ENCODE data around the gene UBE3B. TPM values are rescaled to one million over a fixed set of nuclear protein-coding genes. Genes with fewer than 3 reads are reported as not detected.
A peak's percentile ranks its signal among the peaks of the same experiment; 100 is the strongest.

Gene UBE3B
- total RNA-seq, 5 donors from 2014 or later (not counting 1 experiment from before 2014, with no cell fraction given) = 34.4 to 49.9 (median 43.5) TPM

GRCh38 chr12:109475121-109475520 lies 2.3 kb upstream of the UBE3B start:
- Histone ChIP-seq H3K9me3 (no peaks in the 10 kb centered on the region), H3K4me3 (ENCODE audit: control insufficient read depth in 1 of 2, extremely low read depth in 1 of 2, low read length in 1 of 2) (no peak overlapping the region), H3K27me3 (replicated peaks in 1 of 2; ENCODE audit: control insufficient read depth in 2 of 2, extremely low read depth in 1 of 2, insufficient read depth in 2 of 2, low read length in 1 of 2) (no peaks in the 10 kb centered on the region), H3K36me3 (ENCODE audit: control insufficient read depth in 2 of 2, extremely low read depth in 1 of 2, insufficient read depth in 1 of 2, low read length in 1 of 2) (peaks cover 0 to 4% of the 10 kb centered on the region in 2 donors), H3K4me1 (ENCODE audit: control insufficient read depth in 1 of 2, extremely low read depth in 1 of 2, insufficient read depth in 2 of 2, low read length in 2 of 2) (peaks cover 19 to 28% of the 10 kb centered on the region in 2 experiments), H3K27ac (ENCODE audit: low read length) (no peak overlapping the region)
- DNase-seq (no peak), ATAC-seq (replicated peaks in 1 of 4) (no peak)
- CTCF ChIA-PET = interaction anchor here (0.6 kb wide), 2 partner anchors 43 to 1089 kb away, joined by 3 to 6 read pairs; no protein-coding TSS in a partner anchor
- peaks cover 6% of the 10 kb centered on the region for H3K36me3 Mint-ChIP-seq
- POLR2A ChIA-PET = no interaction called here
- no peak overlapping the region for H3K27ac Mint-ChIP-seq
- H3K4me1 Mint-ChIP-seq = peaks cover 49 to 64% (median 64%) of the 10 kb centered on the region in 3 donors
- peak overlapping the region; percentile 18 to 99 (median 98) for H3K4me3 Mint-ChIP-seq
- no CpG with 5 or more reads among the region's 7 CpGs for WGBS (ENCODE audit: insufficient coverage)
- H3K9me3 Mint-ChIP-seq = no peaks in the 10 kb centered on the region
- H3K27me3 Mint-ChIP-seq = no peaks in the 10 kb centered on the region

- CTCF ChIA-PET = interaction anchor here in 1 of 2 donors (1.3 to 1.8 kb wide), 2 partner anchors 43 to 369 kb away, joined by 4 to 5 read pairs; no protein-coding TSS in a partner anchor
- H3K36me3 ChIP-seq (ENCODE audit: control insufficient read depth in 2 of 2, extremely low read depth in 1 of 2, insufficient read depth in 1 of 2, low read length in 1 of 2) = peaks cover 0 to 4% of the 10 kb centered on the region in 2 donors
- Mint-ChIP-seq H3K36me3 (no peaks in the 10 kb centered on the region), H3K27me3 (no peaks in the 10 kb centered on the region), H3K9me3 (no peaks in the 10 kb centered on the region), H3K4me3 (peak overlapping the region; percentile 96 to 99 (median 98)), H3K4me1 (peaks cover 50 to 55% (median 54%) of the 10 kb centered on the region in 3 donors), H3K27ac (peak overlapping the region; percentile 98 to 99)
- POLR2A ChIA-PET = no interaction called here
- H3K9me3 ChIP-seq = no peaks in the 10 kb centered on the region
- 28% methylated on average over 18 of the region's 19 CpGs for WGBS (ENCODE audit: insufficient coverage)
- no peaks in the 10 kb centered on the region for H3K27me3 ChIP-seq (replicated peaks in 1 of 2; ENCODE audit: control insufficient read depth in 2 of 2, extremely low read depth in 1 of 2, insufficient read depth in 2 of 2, low read length in 1 of 2)
- H3K4me1 ChIP-seq (ENCODE audit: control insufficient read depth in 1 of 2, extremely low read depth in 1 of 2, insufficient read depth in 2 of 2, low read length in 2 of 2) = peaks cover 19 to 32% of the 10 kb centered on the region in 2 experiments
- peak overlapping the region; percentile 72 for H3K27ac ChIP-seq (ENCODE audit: low read length)
- H3K4me3 ChIP-seq (ENCODE audit: control insufficient read depth in 1 of 2, extremely low read depth in 1 of 2, low read length in 1 of 2) = peak overlapping the region; percentile 93 to 100
- DNase-seq (no peak), ATAC-seq (replicated peaks in 1 of 4) (no peak)
Observed at GRCh38 chr12:109475993-109476806, 1.2 kb upstream of the UBE3B start.

- Mint-ChIP-seq H3K27me3 (no peaks in the 10 kb centered on the region), H3K27ac (peak overlapping the region; percentile 98 to 99), H3K4me3 (peak overlapping the region; percentile 96 to 99 (median 98)), H3K36me3 (no peaks in the 10 kb centered on the region), H3K9me3 (no peaks in the 10 kb centered on the region), H3K4me1 (peaks cover 50 to 54% (median 53%) of the 10 kb centered on the region in 3 donors)
- Histone ChIP-seq H3K4me1 (ENCODE audit: control insufficient read depth in 1 of 2, extremely low read depth in 1 of 2, insufficient read depth in 2 of 2, low read length in 2 of 2) (peaks cover 19 to 32% of the 10 kb centered on the region in 2 experiments), H3K36me3 (ENCODE audit: control insufficient read depth in 2 of 2, extremely low read depth in 1 of 2, insufficient read depth in 1 of 2, low read length in 1 of 2) (peaks cover 0 to 4% of the 10 kb centered on the region in 2 donors), H3K27ac (ENCODE audit: low read length) (peak overlapping the region; percentile 72), H3K4me3 (ENCODE audit: control insufficient read depth in 1 of 2, extremely low read depth in 1 of 2, low read length in 1 of 2) (peak overlapping the region; percentile 93 to 100), H3K9me3 (no peaks in the 10 kb centered on the region), H3K27me3 (replicated peaks in 1 of 2; ENCODE audit: control insufficient read depth in 2 of 2, extremely low read depth in 1 of 2, insufficient read depth in 2 of 2, low read length in 1 of 2) (no peaks in the 10 kb centered on the region)
- POLR2A ChIA-PET = interaction anchor here in 1 of 2 donors (1.0 kb wide), 1 partner anchor 13 kb away, joined by 7 read pairs; no protein-coding TSS in a partner anchor
- WGBS (ENCODE audit: insufficient coverage) = 0% methylated on average over 9 of the region's 11 CpGs
- CTCF ChIA-PET = interaction anchor here in 1 of 2 donors (0.7 to 1.8 kb wide), 3 partner anchors 44 to 484 kb away, joined by 3 to 5 read pairs (median 4); no protein-coding TSS in a partner anchor
- DNase-seq = no peak
- ATAC-seq (replicated peaks in 1 of 4) = peak in 2 of 4 experiments; percentile 3 to 5
Observed at GRCh38 chr12:109476807-109477184, 638 bp upstream of the UBE3B start.

GRCh38 chr12:109477963-109478315 lies 505 bp downstream of the UBE3B start:
- Histone ChIP-seq H3K36me3 (ENCODE audit: control insufficient read depth in 2 of 2, extremely low read depth in 1 of 2, insufficient read depth in 1 of 2, low read length in 1 of 2) (peaks cover 0 to 4% of the 10 kb centered on the region in 2 donors), H3K9me3 (no peaks in the 10 kb centered on the region), H3K4me3 (ENCODE audit: control insufficient read depth in 1 of 2, extremely low read depth in 1 of 2, low read length in 1 of 2) (peak overlapping the region; percentile 93 to 100), H3K27me3 (replicated peaks in 1 of 2; ENCODE audit: control insufficient read depth in 2 of 2, extremely low read depth in 1 of 2, insufficient read depth in 2 of 2, low read length in 1 of 2) (no peaks in the 10 kb centered on the region), H3K27ac (ENCODE audit: low read length) (peak overlapping the region; percentile 72), H3K4me1 (ENCODE audit: control insufficient read depth in 1 of 2, extremely low read depth in 1 of 2, insufficient read depth in 2 of 2, low read length in 2 of 2) (peaks cover 19 to 32% of the 10 kb centered on the region in 2 experiments)
- no peaks in the 10 kb centered on the region for H3K36me3 Mint-ChIP-seq
- CTCF ChIA-PET = interaction anchor here (0.6 to 1.8 kb wide), 4 partner anchors 8 to 367 kb away, joined by 3 to 5 read pairs (median 4); no protein-coding TSS in a partner anchor
- ATAC-seq (replicated peaks in 1 of 4) = no peak
- 13% methylated on average over 6 of the region's 9 CpGs for WGBS (ENCODE audit: insufficient coverage)
- H3K4me1 Mint-ChIP-seq = peaks cover 50 to 52% (median 50%) of the 10 kb centered on the region in 3 donors
- H3K9me3 Mint-ChIP-seq = no peaks in the 10 kb centered on the region
- no peak for DNase-seq
- H3K4me3 Mint-ChIP-seq = peak overlapping the region; percentile 96 to 99 (median 98)
- H3K27ac Mint-ChIP-seq = peak overlapping the region; percentile 98 to 99
- H3K27me3 Mint-ChIP-seq = no peaks in the 10 kb centered on the region
- POLR2A ChIA-PET = interaction anchor here in 1 of 2 donors (0.6 kb wide), 1 partner anchor 629 kb away, joined by 3 read pairs; no protein-coding TSS in a partner anchor

- Mint-ChIP-seq H3K27ac (no peak overlapping the region), H3K4me3 (no peak overlapping the region), H3K36me3 (peaks cover 10% of the 10 kb centered on the region), H3K4me1 (peaks cover 43 to 45% (median 44%) of the 10 kb centered on the region in 3 donors), H3K27me3 (no peaks in the 10 kb centered on the region), H3K9me3 (no peaks in the 10 kb centered on the region)
- DNase-seq = no peak
- no CpG with 5 or more reads among the region's 1 CpG for WGBS (ENCODE audit: insufficient coverage)
- ChIA-PET POLR2A (no interaction called here), CTCF (no interaction called here)
- Histone ChIP-seq H3K36me3 (ENCODE audit: control insufficient read depth in 2 of 2, extremely low read depth in 1 of 2, insufficient read depth in 1 of 2, low read length in 1 of 2) (peaks cover 5 to 16% of the 10 kb centered on the region in 2 donors), H3K27ac (ENCODE audit: low read length) (no peak overlapping the region), H3K4me1 (ENCODE audit: control insufficient read depth in 1 of 2, extremely low read depth in 1 of 2, insufficient read depth in 2 of 2, low read length in 2 of 2) (peaks cover 19 to 32% of the 10 kb centered on the region in 2 experiments), H3K27me3 (replicated peaks in 1 of 2; ENCODE audit: control insufficient read depth in 2 of 2, extremely low read depth in 1 of 2, insufficient read depth in 2 of 2, low read length in 1 of 2) (no peaks in the 10 kb centered on the region), H3K9me3 (no peaks in the 10 kb centered on the region), H3K4me3 (ENCODE audit: control insufficient read depth in 1 of 2, extremely low read depth in 1 of 2, low read length in 1 of 2) (no peak overlapping the region)
- ATAC-seq (replicated peaks in 1 of 4) = no peak
Observed at GRCh38 chr12:109479761-109480160, 2.3 kb downstream of the UBE3B start.

DNA sequence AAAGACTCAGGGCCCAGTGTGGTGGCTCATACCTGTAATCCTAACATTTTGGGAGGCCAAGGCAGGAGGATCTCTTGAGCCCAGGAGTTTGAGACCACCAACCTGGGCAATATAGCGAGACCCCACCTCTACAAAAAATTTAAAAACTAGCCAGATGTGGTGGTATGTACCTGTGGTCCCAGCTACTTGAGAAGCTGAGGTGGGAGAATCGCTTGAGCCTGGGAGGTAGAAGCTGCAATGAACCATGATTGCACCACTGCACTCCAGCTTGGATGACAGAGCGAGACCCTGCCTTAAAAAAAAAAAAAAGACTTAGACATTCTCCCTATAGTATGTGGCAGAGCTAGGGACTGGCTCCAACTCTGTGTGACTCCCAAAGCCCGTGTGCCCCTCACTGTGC lies 2.9 kb downstream of the UBE3B start:
- ATAC-seq (replicated peaks in 1 of 4) (no peak), DNase-seq (no peak)
- peaks cover 19 to 27% of the 10 kb centered on the region in 2 experiments for H3K4me1 ChIP-seq (ENCODE audit: control insufficient read depth in 1 of 2, extremely low read depth in 1 of 2, insufficient read depth in 2 of 2, low read length in 2 of 2)
- no peaks in the 10 kb centered on the region for H3K27me3 ChIP-seq (replicated peaks in 1 of 2; ENCODE audit: control insufficient read depth in 2 of 2, extremely low read depth in 1 of 2, insufficient read depth in 2 of 2, low read length in 1 of 2)
- H3K4me1 Mint-ChIP-seq = peaks cover 40 to 43% (median 41%) of the 10 kb centered on the region in 3 donors
- no peak overlapping the region for H3K4me3 ChIP-seq (ENCODE audit: control insufficient read depth in 1 of 2, extremely low read depth in 1 of 2, low read length in 1 of 2)
- no peak overlapping the region for H3K27ac ChIP-seq (ENCODE audit: low read length)
- peaks cover 15% of the 10 kb centered on the region for H3K36me3 Mint-ChIP-seq
- no peaks in the 10 kb centered on the region for H3K9me3 ChIP-seq
- CTCF ChIA-PET = no interaction called here
- H3K27me3 Mint-ChIP-seq = no peaks in the 10 kb centered on the region
- no peaks in the 10 kb centered on the region for H3K9me3 Mint-ChIP-seq
- peaks cover 7 to 22% of the 10 kb centered on the region in 2 donors for H3K36me3 ChIP-seq (ENCODE audit: control insufficient read depth in 2 of 2, extremely low read depth in 1 of 2, insufficient read depth in 1 of 2, low read length in 1 of 2)
- POLR2A ChIA-PET = no interaction called here
- no CpG with 5 or more reads among the region's 4 CpGs for WGBS (ENCODE audit: insufficient coverage)
- no peak overlapping the region for H3K27ac Mint-ChIP-seq
- H3K4me3 Mint-ChIP-seq = no peak overlapping the region
